GM23248 (cell line): ENCODE results near the gene PARP3. TPM values are rescaled to one million over a fixed set of nuclear protein-coding genes. Genes with fewer than 3 reads are reported as not detected.

Experiments used
- DNase-seq: peaks from one replicate; pipeline ENCODE4 v3.0.0-alpha.2; 2015
- H2AFZ ChIP-seq: fragments of 200-600 bp; sonication (generic); 2 replicates; pipeline ENCODE4 v1.6.1; 2016; ENCODE audit warnings: antibody characterized with exemption
- H3F3A ChIP-seq: fragments of 200-600 bp; sonication (generic); 2 replicates; pipeline ENCODE4 v1.6.1; 2016; ENCODE audit warnings: mild to moderate bottlenecking, antibody characterized with exemption, mixed run types; ENCODE audit not compliant: insufficient read depth
- H3K27ac ChIP-seq: fragments of 200-600 bp; sonication (generic); 2 replicates; pipeline ENCODE4 v1.5.1; 2016; ENCODE audit warnings: mild to moderate bottlenecking
- H3K27me3 ChIP-seq: fragments of 200-600 bp; sonication (generic); replicated peaks from 2 replicates; pipeline ENCODE4 v1.6.1; 2016; ENCODE audit warnings: mild to moderate bottlenecking; ENCODE audit not compliant: insufficient read depth
- H3K36me3 ChIP-seq: fragments of 200-600 bp; sonication (generic); 2 replicates; pipeline ENCODE4 v1.6.1; 2016; ENCODE audit warnings: low read depth, mild to moderate bottlenecking
- H3K4me1 ChIP-seq: fragments of 200-600 bp; sonication (generic); 2 replicates; pipeline ENCODE4 v1.6.1; 2016; ENCODE audit warnings: mild to moderate bottlenecking; ENCODE audit not compliant: insufficient read depth
- H3K4me2 ChIP-seq: fragments of 200-600 bp; sonication (generic); one replicate; pipeline ENCODE4 v1.6.1; 2016; ENCODE audit warnings: mild to moderate bottlenecking; ENCODE audit not compliant: unreplicated experiment
- H3K4me3 ChIP-seq: fragments of 200-600 bp; sonication (generic); 2 replicates; pipeline ENCODE4 v1.5.1; 2016; ENCODE audit warnings: mild to moderate bottlenecking
- H3K79me2 ChIP-seq: fragments of 200-600 bp; sonication (generic); 2 replicates; pipeline ENCODE4 v1.6.1; 2016; ENCODE audit warnings: mild to moderate bottlenecking; ENCODE audit not compliant: insufficient read depth
- H3K9ac ChIP-seq: fragments of 200-600 bp; sonication (generic); 2 replicates; pipeline ENCODE4 v1.6.1; 2016; ENCODE audit warnings: mild to moderate bottlenecking
- H3K9me2 ChIP-seq: fragments of 200-600 bp; sonication (generic); 2 replicates; pipeline ENCODE4 v1.6.1; 2016; ENCODE audit warnings: mixed run types, mild to moderate bottlenecking, moderate library complexity; ENCODE audit not compliant: insufficient read depth
- H3K9me3 ChIP-seq: fragments of 200-600 bp; sonication (generic); one replicate; pipeline ENCODE4 v1.6.1; 2017; ENCODE audit warnings: low read depth
- H4K20me1 ChIP-seq: fragments of 200-600 bp; sonication (generic); 2 replicates; pipeline ENCODE4 v1.6.0; 2016; ENCODE audit not compliant: insufficient read depth
- EZH2 ChIP-seq: fragments of 200-600 bp; sonication (generic); IDR thresholded peaks from 2 replicates; pipeline ENCODE4 v1.6.1; 2018; ENCODE audit warnings: antibody characterized with exemption, mild to moderate bottlenecking; ENCODE audit not compliant: insufficient read depth, poor library complexity, severe bottlenecking
- EZH2phosphoT487 ChIP-seq: fragments of 200-600 bp; sonication (generic); IDR thresholded peaks from 2 replicates; pipeline ENCODE4 v1.6.1; 2018; ENCODE audit warnings: antibody characterized with exemption, moderate library complexity, mild to moderate bottlenecking, low read depth; ENCODE audit not compliant: insufficient read depth
- WGBS, 2 experiments: methylation state at CpG; one replicate each; pipeline ENCODE4 v1.1.6; 2015 to 2017; ENCODE audit warnings: low lambda C conversion rate in 2 of 2, low coverage in 1 of 2; ENCODE audit errors: missing lambda C conversion rate in 2 of 2; 5-methylcytosine and 5-hydroxymethylcytosine counted together
- in situ Hi-C: fragments of 300-500 bp; cut with MboI; formaldehyde crosslinking; loops from 2 replicates; pipeline ENCODE4 v1.15.0; 2020
- polyA plus RNA-seq: library from polyadenylated mRNA; unstranded; fragments of >200 nt; fragmentation: Nextera tagmentation; extraction: Ambion mirVana; gene quantifications from 2 replicates; pipeline ENCODE4 v1.2.1, GENCODE V29; 2016
- total RNA-seq: library from RNA; depleted of rRNA; stranded (reverse); fragments of >200 nt; shearing (Covaris generic); gene quantifications from 2 replicates; pipeline ENCODE4 v1.2.3, GENCODE V29; 2014

PARP3 gene
- total and polyA plus RNA-seq, 2 experiments from 2014 or later: 60.4 to 80.4 TPM

DNA sequence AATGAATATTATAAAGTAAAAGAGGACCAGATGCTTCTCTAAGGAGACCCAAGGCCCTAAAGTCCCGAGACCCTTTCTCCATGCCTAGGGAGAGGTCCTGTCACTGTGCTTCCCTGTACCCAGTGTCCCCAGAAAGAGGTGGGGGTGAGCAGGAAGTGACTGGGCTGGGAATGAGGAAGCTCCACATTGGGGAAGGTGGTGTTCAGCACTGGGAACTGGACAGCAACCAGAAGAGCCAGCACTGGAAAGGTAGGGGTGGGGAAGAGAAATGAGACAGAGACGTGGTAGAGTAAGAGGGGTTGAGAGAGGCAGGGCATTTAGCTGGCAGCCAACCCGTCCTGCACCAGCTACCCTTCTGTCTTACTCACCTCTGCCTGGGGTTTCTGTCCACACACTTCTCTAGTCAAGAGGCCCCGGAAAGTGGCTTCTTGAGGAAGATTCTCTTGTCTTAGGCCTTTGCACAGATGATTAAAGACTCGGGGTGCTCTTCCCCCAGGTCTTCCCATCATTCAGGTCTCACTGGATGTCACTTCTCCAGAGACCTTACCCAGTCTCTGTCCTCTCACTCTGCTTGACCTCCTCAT, 12.7 kb upstream of the PARP3 start:
- no peaks in the 10 kb centered on the region for H4K20me1 ChIP-seq
- no peaks in the 10 kb centered on the region for H3K79me2 ChIP-seq
- no peak overlapping the region for H3K4me3 ChIP-seq
- TF ChIP-seq EZH2 (no peak), EZH2phosphoT487 (no peak)
- WGBS, 2 experiments: 68 to 69% methylated on average over 5 of the region's 5 CpGs
- H2AFZ ChIP-seq: no peak overlapping the region
- peak; percentile 11 for DNase-seq
- H3K27me3 ChIP-seq: no peaks in the 10 kb centered on the region
- H3K4me1 ChIP-seq: no peaks in the 10 kb centered on the region
- no peaks in the 10 kb centered on the region for H3F3A ChIP-seq
- H3K36me3 ChIP-seq: no peaks in the 10 kb centered on the region
- in situ Hi-C loops: no loop called here
- no peak overlapping the region for H3K27ac ChIP-seq
- no peak overlapping the region for H3K4me2 ChIP-seq
- H3K9me3 ChIP-seq: no peaks in the 10 kb centered on the region
- H3K9ac ChIP-seq: no peak overlapping the region
- no peaks in the 10 kb centered on the region for H3K9me2 ChIP-seq

- H3K79me2 ChIP-seq: no peaks in the 10 kb centered on the region
- no peak overlapping the region for H3K27ac ChIP-seq
- H4K20me1 ChIP-seq: no peaks in the 10 kb centered on the region
- no peaks in the 10 kb centered on the region for H3F3A ChIP-seq
- no peaks in the 10 kb centered on the region for H3K36me3 ChIP-seq
- H3K9ac ChIP-seq: no peak overlapping the region
- no peak overlapping the region for H2AFZ ChIP-seq
- TF ChIP-seq EZH2phosphoT487: no peak
- no peak for TF ChIP-seq EZH2
- H3K9me2 ChIP-seq: no peaks in the 10 kb centered on the region
- DNase-seq: no peak
- WGBS, 2 experiments: 89 to 100% methylated on average over 1 of the region's 1 CpG
- in situ Hi-C loops: no loop called here
- H3K27me3 ChIP-seq: no peaks in the 10 kb centered on the region
- H3K4me2 ChIP-seq: no peak overlapping the region
- H3K4me3 ChIP-seq: no peak overlapping the region
- H3K4me1 ChIP-seq: no peaks in the 10 kb centered on the region
- H3K9me3 ChIP-seq: no peaks in the 10 kb centered on the region
Observed at GRCh38 chr3:51930439-51930838, 11.7 kb upstream of the PARP3 start.

DNA sequence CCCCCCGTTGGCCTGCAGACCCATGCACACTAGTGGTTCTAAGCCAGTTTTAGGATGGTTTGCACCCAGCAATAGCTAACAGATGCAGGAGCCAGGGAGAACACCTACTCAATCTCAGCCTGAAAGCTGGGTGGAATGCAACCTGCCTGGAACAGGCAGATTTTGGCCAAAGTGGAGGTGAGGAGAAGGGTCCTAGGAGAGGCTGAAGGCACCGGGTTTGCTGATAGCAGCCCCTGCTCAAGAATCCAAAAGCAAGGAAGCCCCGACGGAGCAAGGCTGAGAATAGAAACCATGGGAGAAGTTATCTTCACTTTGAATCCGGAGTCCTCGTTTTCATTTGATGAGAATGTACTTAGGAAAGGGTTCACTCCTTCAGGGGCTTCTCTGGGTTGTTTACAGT, 10.4 kb upstream of the PARP3 start:
- in situ Hi-C loops: no loop called here
- DNase-seq: no peak
- TF ChIP-seq EZH2 (no peak), EZH2phosphoT487 (no peak)

GRCh38 chr3:51932471-51933370, 9.4 kb upstream of the PARP3 start:
- Histone ChIP-seq H3K9ac (no peak overlapping the region), H3K27me3 (no peaks in the 10 kb centered on the region), H3F3A (no peaks in the 10 kb centered on the region), H3K9me2 (no peaks in the 10 kb centered on the region), H3K4me2 (no peak overlapping the region), H3K4me1 (no peaks in the 10 kb centered on the region), H4K20me1 (no peaks in the 10 kb centered on the region), H3K79me2 (0 out of 2 replicates have a peak, but pooled peaks cover under 1% of the 10 kb centered on the region), H3K9me3 (no peaks in the 10 kb centered on the region), H3K36me3 (no peaks in the 10 kb centered on the region; the same call in 1 of the 2 replicates), H2AFZ (no peak overlapping the region), H3K27ac (no peak overlapping the region), H3K4me3 (no peak overlapping the region)
- WGBS, 2 experiments: 92 to 93% methylated on average over 14 to 15 of the region's 15 CpGs
- in situ Hi-C loops: no loop called here
- no peak for DNase-seq
- no peak for TF ChIP-seq EZH2
- no peak for TF ChIP-seq EZH2phosphoT487

More for the DNA sequence above, 10.4 kb upstream of the PARP3 start:
- 88 to 93% methylated on average over 6 of the region's 6 CpGs for WGBS, 2 experiments
- H3K9me3 ChIP-seq: no peaks in the 10 kb centered on the region
- no peak overlapping the region for H2AFZ ChIP-seq
- H3K79me2 ChIP-seq: no peaks in the 10 kb centered on the region
- H3K4me1 ChIP-seq: no peaks in the 10 kb centered on the region
- no peaks in the 10 kb centered on the region for H3K27me3 ChIP-seq
- no peaks in the 10 kb centered on the region for H3F3A ChIP-seq
- no peaks in the 10 kb centered on the region for H3K36me3 ChIP-seq
- no peak overlapping the region for H3K4me2 ChIP-seq
- no peak overlapping the region for H3K4me3 ChIP-seq
- no peak overlapping the region for H3K9ac ChIP-seq
- no peaks in the 10 kb centered on the region for H4K20me1 ChIP-seq
- H3K27ac ChIP-seq: no peak overlapping the region
- H3K9me2 ChIP-seq: no peaks in the 10 kb centered on the region
